GM19099 (cell line): ENCODE results near the gene THAP11.

ENCODE experiments used
- POLR2A ChIP-seq: IDR thresholded peaks from 3 replicates; pipeline ENCODE4 v1.6.1; 2011; ENCODE audit warnings: low read depth; ENCODE audit not compliant: insufficient read length; ENCODE audit errors: extremely low read depth

THAP11 gene

DNA sequence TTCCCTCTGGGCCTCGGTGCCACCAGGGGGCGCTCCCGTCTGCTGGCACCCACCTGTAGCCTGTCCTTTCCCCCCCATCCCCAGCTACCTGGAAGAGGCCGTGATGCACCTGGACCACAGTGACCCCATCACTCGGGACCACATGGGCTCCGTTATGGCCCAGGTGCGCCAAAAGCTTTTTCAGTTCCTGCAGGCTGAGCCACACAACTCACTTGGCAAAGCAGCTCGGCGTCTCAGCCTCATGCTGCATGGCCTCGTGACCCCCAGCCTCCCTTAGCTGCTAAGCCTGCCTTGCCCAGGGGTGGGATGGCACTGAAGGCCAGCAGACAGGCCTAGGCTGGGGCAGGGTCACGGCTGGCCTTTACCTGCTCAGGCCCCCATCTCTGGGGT, 41.7 kb downstream of the THAP11 start:
- no peak for TF ChIP-seq POLR2A

- TF ChIP-seq POLR2A: no peak
Observed at GRCh38 chr16:67884684-67885083, 42.6 kb downstream of the THAP11 start, which contains the start of gene NRN1L. Gene NRN1L, plus strand, starts transcription at chr16:67884885. Its CDS starts 19 bp downstream, at chr16:67884904.

DNA sequence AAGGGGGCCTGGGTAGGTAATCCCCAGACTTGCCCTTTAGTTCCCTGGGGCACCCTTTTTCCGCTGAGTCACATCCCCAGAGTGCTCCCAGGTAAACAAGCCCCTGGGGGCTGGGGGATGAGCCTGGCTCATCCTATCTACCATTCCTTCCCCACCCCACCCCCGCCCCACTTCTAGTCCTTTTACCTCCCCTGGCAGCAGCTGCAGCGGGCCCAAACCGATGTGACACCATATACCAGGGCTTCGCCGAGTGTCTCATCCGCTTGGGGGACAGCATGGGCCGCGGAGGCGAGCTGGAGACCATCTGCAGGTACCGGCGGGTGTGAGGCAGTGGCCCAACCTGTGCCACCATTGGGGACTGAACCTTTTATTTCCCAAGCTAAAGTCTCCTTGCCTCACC, 43.4 kb downstream of the THAP11 start:
- TF ChIP-seq POLR2A: no peak

GRCh38 chr16:67885976-67886375, 43.9 kb downstream of the THAP11 start:
- TF ChIP-seq POLR2A: no peak

- no peak for TF ChIP-seq POLR2A
Observed at GRCh38 chr16:67886387-67886786, 44.3 kb downstream of the THAP11 start.

- TF ChIP-seq POLR2A: no peak
Observed at GRCh38 chr16:67888331-67888730, 46.2 kb downstream of the THAP11 start.

- TF ChIP-seq POLR2A: no peak
Observed at GRCh38 chr16:67892375-67892774, 50.3 kb downstream of the THAP11 start.

GRCh38 chr16:67892899-67893742, 51.0 kb downstream of the THAP11 start, which contains the start of gene PSKH1:
Gene PSKH1, plus strand, starts transcription at chr16:67893254. Its CDS starts 15,496 bp downstream, at chr16:67908750.
- TF ChIP-seq POLR2A: peak; percentile 85
